ENCODE measurements around the gene ABHD11.

The ABHD11 gene

GRCh38 chr7:73700581-73701134, 37.9 kb downstream of the ABHD11 start:
- no peak for DNase-seq (ENCODE audit: low spot score)

- no peak for DNase-seq (ENCODE audit: low spot score)
These were observed 38.6 kb downstream of the ABHD11 start for GRCh38 chr7:73700069-73700423.

- no peak for DNase-seq (ENCODE audit: low spot score)
These were observed 39.1 kb downstream of the ABHD11 start for GRCh38 chr7:73699370-73700068.

GRCh38 chr7:73698410-73698809, 40.2 kb downstream of the ABHD11 start:
- DNase-seq (ENCODE audit: low spot score) = no peak

GRCh38 chr7:73696372-73696771, 42.2 kb downstream of the ABHD11 start:
- no peak for DNase-seq (ENCODE audit: low spot score)

- no peak for DNase-seq (ENCODE audit: low spot score)
These were observed 48.0 kb downstream of the ABHD11 start for GRCh38 chr7:73690646-73691045.

GRCh38 chr7:73688288-73688687, 50.3 kb downstream of the ABHD11 start:
- no peak for DNase-seq (ENCODE audit: low spot score)

Data from D341Med (cell line).